Naive thymus-derived CD4-positive, alpha-beta T cell (primary cell): ENCODE data around the gene PHF12. TPM values are rescaled to one million over a fixed set of nuclear protein-coding genes. Genes with fewer than 3 reads are reported as not detected.

Experiments
- ATAC-seq: fragments of 150-1000 bp; cut with Tn5 transposase; 2 replicates; pipeline ENCODE4 v1.10.0; 2021; ENCODE audit warnings: mild to moderate bottlenecking, moderate library complexity
- CTCF ChIA-PET: fragments of 350-600 bp; sonication (Branson Sonifier 250); formaldehyde crosslinking; loops from one replicate; lab custom pipeline; 2021; ENCODE audit warnings: antibody characterized with exemption; lab: Charles Lee
- POLR2A ChIA-PET: fragments of 350-600 bp; sonication (Branson Sonifier 250); formaldehyde crosslinking; loops from one replicate; lab custom pipeline; 2021; ENCODE audit warnings: antibody characterized with exemption, inconsistent platforms; lab: Charles Lee
- DNase-seq, 9 donors: peaks; one replicate each; pipeline versions ENCODE4 v3.0.0 to v3.0.0-alpha.2; 2020 to 2022; ENCODE audit warnings: mixed read lengths in 1 of 9
- H3K27ac ChIP-seq: one replicate; pipeline ENCODE4 v1.7.0; 2013; ENCODE audit warnings: mild to moderate bottlenecking, low read depth, low read length, moderate library complexity
- H3K27me3 ChIP-seq, 2 donors: one replicate each; pipeline ENCODE4 v1.7.0; 2013; ENCODE audit warnings: low read length in 2 of 2, mild to moderate bottlenecking in 2 of 2, moderate library complexity in 2 of 2; ENCODE audit not compliant: control insufficient read depth in 2 of 2, insufficient read depth in 2 of 2
- H3K36me3 ChIP-seq, 3 experiments: 1 replicate in 2 of 3; 2 replicates in 1 of 3; pipeline ENCODE4 v1.7.0; 2013; ENCODE audit warnings: low read length in 3 of 3, mild to moderate bottlenecking in 3 of 3, moderate library complexity in 1 of 3; ENCODE audit not compliant: insufficient read depth in 3 of 3, control insufficient read depth in 2 of 3
- H3K4me1 ChIP-seq, 2 donors: one replicate each; pipeline ENCODE4 v1.7.0; 2013; ENCODE audit warnings: low read length in 2 of 2, mild to moderate bottlenecking in 2 of 2, moderate library complexity in 1 of 2; ENCODE audit not compliant: control insufficient read depth in 2 of 2, insufficient read depth in 2 of 2
- H3K4me3 ChIP-seq: 2 replicates; pipeline ENCODE4 v1.7.0; 2013; ENCODE audit warnings: mild to moderate bottlenecking, low read length
- H3K9me3 ChIP-seq, 3 experiments: 1 replicate in 2 of 3; 2 replicates in 1 of 3; pipeline ENCODE4 v1.7.0; 2013; ENCODE audit warnings: low read length in 3 of 3; ENCODE audit not compliant: control insufficient read depth in 2 of 3
- H3K27ac Mint-ChIP-seq, 9 donors: one replicate each; pipeline ENCODE4 v1.8.0; 2020 to 2022; ENCODE audit warnings: mixed read lengths in 9 of 9, mild to moderate bottlenecking in 8 of 9, moderate library complexity in 5 of 9, inconsistent platforms in 2 of 9
- H3K27me3 Mint-ChIP-seq, 5 donors: one replicate each; pipeline ENCODE4 v1.8.0; 2021 to 2022; ENCODE audit warnings: mixed read lengths in 5 of 5, mild to moderate bottlenecking in 1 of 5
- H3K36me3 Mint-ChIP-seq, 5 donors: one replicate each; pipeline ENCODE4 v1.8.0; 2020 to 2022; ENCODE audit warnings: mixed read lengths in 5 of 5, mild to moderate bottlenecking in 3 of 5, inconsistent platforms in 1 of 5
- H3K4me1 Mint-ChIP-seq, 7 donors: one replicate each; pipeline ENCODE4 v1.8.0; 2020 to 2022; ENCODE audit warnings: mixed read lengths in 7 of 7, mild to moderate bottlenecking in 3 of 7, inconsistent platforms in 1 of 7
- H3K4me3 Mint-ChIP-seq, 10 donors: one replicate each; pipeline ENCODE4 v1.8.0; 2020 to 2022; ENCODE audit warnings: mild to moderate bottlenecking in 10 of 10, mixed read lengths in 10 of 10, moderate library complexity in 6 of 10, inconsistent platforms in 2 of 10
- H3K9me3 Mint-ChIP-seq, 11 donors: one replicate each; pipeline ENCODE4 v1.8.0; 2020 to 2022; ENCODE audit warnings: mixed read lengths in 11 of 11, mild to moderate bottlenecking in 4 of 11, inconsistent platforms in 1 of 11, moderate library complexity in 1 of 11
- intact Hi-C, 2 donors: fragments of 100-400 bp; cut with micrococcal nuclease; formaldehyde crosslinking; loops; one replicate each; pipeline ENCODE4 v1.15.1; 2023
- polyA plus RNA-seq, 2 donors: library from polyadenylated mRNA; unstranded; fragments of 300-500 nt; fragmentation: Illumina TruSeq; gene quantifications; one replicate each; pipeline ENCODE4 v1.2.3, GENCODE V29; 2021
- total RNA-seq, 6 experiments: library from RNA in 5 of 6; stranded (reverse) in 5 of 6; gene quantifications; 1 replicate in 5 of 6; 2 replicates in 1 of 6; pipeline ENCODE4 v1.2.3 and lab custom pipeline; 2021 to 2026

The PHF12 gene
- total and polyA plus RNA-seq, 7 experiments from 2014 or later: 6.2 to 162 (median 129) TPM

GRCh38 chr17:28898527-28898955, 52.8 kb downstream of the PHF12 start:
- Histone ChIP-seq H3K36me3 (peaks cover 0 to 7% (median 0%) of the 10 kb centered on the region in 3 experiments), H3K9me3 (no peaks in the 10 kb centered on the region), H3K4me3 (no peak overlapping the region), H3K27me3 (no peaks in the 10 kb centered on the region), H3K27ac (peak overlapping the region; percentile 96), H3K4me1 (peaks cover 32 to 39% of the 10 kb centered on the region in 2 donors)
- Mint-ChIP-seq H3K9me3 (no peaks in the 10 kb centered on the region), H3K4me3 (peak overlapping the region in 6 of 10 donors; percentile 60 to 98 (median 97)), H3K27ac (peak overlapping the region in 8 of 9 donors; percentile 30 to 97 (median 63)), H3K4me1 (peaks cover 24 to 75% (median 60%) of the 10 kb centered on the region in 7 donors), H3K27me3 (no peaks in the 10 kb centered on the region), H3K36me3 (peaks cover 0 to 27% (median 5%) of the 10 kb centered on the region in 5 donors)
- ChIA-PET CTCF (interaction anchor here (0.6 to 1.8 kb wide), 7 partner anchors 23 to 172 kb away, joined by 3 to 8 read pairs (median 5); partner anchors contain the start of gene TLCD1), POLR2A (interaction anchor here (0.6 to 12.7 kb wide), 15 partner anchors 12 to 182 kb away, joined by 3 to 183 read pairs (median 4); partner anchors contain the start of genes ERAL1, FAM222B, NEK8 and PHF12)
- DNase-seq (no peak), ATAC-seq (no peak)
- intact Hi-C loops: loop anchor here in 1 of 2 donors (5.0 kb wide), 1 partner anchor 236 kb away; the partner anchor contains the start of genes SDF2 and SUPT6H

GRCh38 chr17:28897769-28898526, 53.4 kb downstream of the PHF12 start:
- peak overlapping the region; percentile 96 for H3K27ac ChIP-seq
- Mint-ChIP-seq H3K36me3 (peaks cover 0 to 31% (median 5%) of the 10 kb centered on the region in 5 donors), H3K9me3 (no peaks in the 10 kb centered on the region), H3K4me1 (peaks cover 30 to 75% (median 61%) of the 10 kb centered on the region in 7 donors), H3K27me3 (no peaks in the 10 kb centered on the region), H3K27ac (peak overlapping the region; percentile 95 to 99 (median 96)), H3K4me3 (peak overlapping the region; percentile 86 to 98 (median 96))
- ChIA-PET CTCF (interaction anchor here (0.6 to 1.8 kb wide), 10 partner anchors 10 to 171 kb away, joined by 3 to 8 read pairs (median 4); partner anchors contain the start of genes NEK8 and TLCD1), POLR2A (interaction anchor here (0.6 to 12.7 kb wide), 20 partner anchors 11 to 591 kb away, joined by 3 to 183 read pairs (median 4); partner anchors contain the start of genes ERAL1, FAM222B, NEK8 and PHF12)
- peak overlapping the region; percentile 82 for H3K4me3 ChIP-seq
- peaks cover 37 to 38% of the 10 kb centered on the region in 2 donors for H3K4me1 ChIP-seq
- peaks cover 0 to 7% (median 0%) of the 10 kb centered on the region in 3 experiments for H3K36me3 ChIP-seq
- ATAC-seq: no peak
- no peaks in the 10 kb centered on the region for H3K27me3 ChIP-seq
- intact Hi-C loops: loop anchor here (1.0 to 5.0 kb wide), 8 partner anchors 27 to 236 kb away; partner anchors contain the start of genes FAM222B (in 1 of the 2), SDF2 (in 1 of the 2) and SUPT6H (in 1 of the 2)
- peak in 1 of 9 donors; percentile 24 for DNase-seq
- H3K9me3 ChIP-seq: no peaks in the 10 kb centered on the region

GRCh38 chr17:28896884-28897768, 54.2 kb downstream of the PHF12 start, which contains the start of gene FLOT2:
Gene FLOT2, minus strand, starts transcription at chr17:28897733. Its CDS starts 159 bp downstream, at chr17:28897574.
- no peaks in the 10 kb centered on the region for H3K27me3 ChIP-seq
- Mint-ChIP-seq H3K4me3 (peak within 1 kb of the TSS; percentile 86 to 98 (median 96)), H3K4me1 (peaks cover 32 to 80% (median 64%) of the 10 kb centered on the region in 7 donors), H3K27ac (peak within 1 kb of the TSS; percentile 95 to 99 (median 97)), H3K9me3 (no peaks in the 10 kb centered on the region), H3K27me3 (no peaks in the 10 kb centered on the region), H3K36me3 (peaks cover 0 to 35% (median 4%) of the 10 kb centered on the region in 5 donors)
- CTCF ChIA-PET: interaction anchor here (0.9 to 1.8 kb wide), 7 partner anchors 11 to 171 kb away, joined by 3 to 8 read pairs (median 5); partner anchors contain the start of genes NEK8 and TLCD1
- H3K4me1 ChIP-seq: peaks cover 43 to 45% of the 10 kb centered on the region in 2 donors
- intact Hi-C loops: loop anchor here (1.0 to 5.0 kb wide), 8 partner anchors 26 to 235 kb away; partner anchors contain the start of genes FAM222B (in 1 of the 2), SDF2 (in 1 of the 2) and SUPT6H (in 1 of the 2)
- ATAC-seq: peak; percentile 84
- POLR2A ChIA-PET: interaction anchor here (0.6 to 12.7 kb wide), 21 partner anchors 10 to 592 kb away, joined by 3 to 183 read pairs (median 4); partner anchors contain the start of genes ERAL1, FAM222B, NEK8 and PHF12
- peak; percentile 41 to 77 (median 76) for DNase-seq
- peaks cover 0 to 7% (median 0%) of the 10 kb centered on the region in 3 experiments for H3K36me3 ChIP-seq
- no peaks in the 10 kb centered on the region for H3K9me3 ChIP-seq
- H3K27ac ChIP-seq: peak within 1 kb of the TSS; percentile 96
- peak within 1 kb of the TSS; percentile 82 for H3K4me3 ChIP-seq

DNA sequence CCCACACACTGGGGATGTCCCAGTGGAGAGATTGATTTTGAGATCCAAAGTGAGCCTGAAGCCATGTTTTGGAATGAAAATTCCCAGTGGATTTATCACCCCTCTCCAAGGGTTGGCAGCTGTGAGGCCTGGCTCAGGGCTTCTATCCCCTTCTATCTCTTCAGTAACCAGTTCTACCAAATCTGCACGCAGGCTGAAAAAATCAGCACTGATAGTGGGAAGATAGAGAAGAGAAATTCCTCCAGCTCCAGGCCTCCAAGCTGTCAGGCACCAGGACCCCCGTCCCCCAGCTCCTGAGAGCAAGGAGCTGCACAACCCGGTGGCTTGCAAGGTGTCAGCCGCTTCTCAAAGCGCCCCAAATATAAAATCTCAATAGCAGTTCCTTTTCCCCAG, 54.8 kb downstream of the PHF12 start:
- peak overlapping the region; percentile 86 to 98 (median 96) for H3K4me3 Mint-ChIP-seq
- H3K4me3 ChIP-seq: peak overlapping the region; percentile 82
- no peaks in the 10 kb centered on the region for H3K27me3 Mint-ChIP-seq
- H3K4me1 ChIP-seq: peaks cover 36 to 44% of the 10 kb centered on the region in 2 donors
- no peaks in the 10 kb centered on the region for H3K9me3 Mint-ChIP-seq
- CTCF ChIA-PET: interaction anchor here (1.5 kb wide), 1 partner anchor 25 kb away, joined by 3 read pairs; no protein-coding TSS in a partner anchor
- H3K27me3 ChIP-seq: no peaks in the 10 kb centered on the region
- H3K27ac ChIP-seq: peak overlapping the region; percentile 96
- peaks cover 0 to 29% (median 3%) of the 10 kb centered on the region in 5 donors for H3K36me3 Mint-ChIP-seq
- POLR2A ChIA-PET: interaction anchor here (0.7 to 12.7 kb wide), 15 partner anchors 10 to 177 kb away, joined by 3 to 183 read pairs (median 4); partner anchors contain the start of genes ERAL1, FAM222B, NEK8 and PHF12
- no peak for ATAC-seq
- no peak for DNase-seq
- peak overlapping the region; percentile 81 to 99 (median 97) for H3K27ac Mint-ChIP-seq
- peaks cover 0 to 7% (median 0%) of the 10 kb centered on the region in 3 experiments for H3K36me3 ChIP-seq
- intact Hi-C loops: loop anchor here (2.0 to 5.0 kb wide), 2 partner anchors 26 to 234 kb away; partner anchors contain the start of genes SDF2 (in 1 of the 2) and SUPT6H (in 1 of the 2)
- H3K9me3 ChIP-seq: no peaks in the 10 kb centered on the region
- H3K4me1 Mint-ChIP-seq: peaks cover 31 to 80% (median 64%) of the 10 kb centered on the region in 7 donors

DNA sequence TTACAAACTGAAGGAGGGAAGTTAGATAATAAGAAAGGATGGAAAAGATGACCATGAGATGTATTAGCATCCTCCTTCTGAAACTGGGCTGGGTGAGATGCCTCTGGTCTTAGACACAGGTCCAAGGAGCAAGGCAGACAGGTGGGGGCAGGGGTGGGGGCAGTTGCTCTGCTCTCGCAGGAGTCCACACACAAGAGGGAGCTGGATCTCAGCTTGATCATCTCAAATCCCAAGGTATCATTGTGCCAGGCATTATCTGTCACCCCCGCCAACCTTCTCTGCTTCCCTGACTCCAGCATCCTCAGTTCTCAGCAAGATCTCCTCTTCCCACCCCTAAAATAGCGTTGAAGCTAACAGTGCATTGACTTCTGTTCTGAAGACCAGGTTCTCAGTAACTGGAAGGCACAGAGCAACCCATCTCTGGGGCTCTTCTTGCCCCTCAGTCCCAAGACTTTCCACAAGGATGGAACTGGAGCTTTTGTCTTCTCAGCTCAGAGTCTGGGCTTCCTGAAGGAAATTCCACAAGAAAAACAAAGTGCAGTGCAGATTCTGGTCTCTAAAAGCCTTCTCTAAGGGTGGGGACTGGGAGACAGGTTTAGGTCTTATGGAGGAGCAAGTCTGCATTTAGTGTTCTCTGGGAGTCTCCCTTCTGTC, 55.4 kb downstream of the PHF12 start:
- Mint-ChIP-seq H3K36me3 (peaks cover 0 to 31% (median 6%) of the 10 kb centered on the region in 5 donors), H3K4me1 (peaks cover 35 to 82% (median 67%) of the 10 kb centered on the region in 7 donors), H3K9me3 (no peaks in the 10 kb centered on the region), H3K27me3 (no peaks in the 10 kb centered on the region), H3K27ac (peak overlapping the region; percentile 39 to 99 (median 97)), H3K4me3 (peak overlapping the region; percentile 86 to 98 (median 96))
- H3K9me3 ChIP-seq: no peaks in the 10 kb centered on the region
- DNase-seq (no peak), ATAC-seq (no peak)
- H3K36me3 ChIP-seq: peaks cover 0 to 12% (median 0%) of the 10 kb centered on the region in 3 experiments
- H3K27ac ChIP-seq: peak overlapping the region; percentile 96
- H3K4me1 ChIP-seq: peaks cover 31 to 38% of the 10 kb centered on the region in 2 donors
- intact Hi-C loops: loop anchor here (2.0 to 5.0 kb wide), 2 partner anchors 25 to 234 kb away; partner anchors contain the start of genes SDF2 (in 1 of the 2) and SUPT6H (in 1 of the 2)
- no peaks in the 10 kb centered on the region for H3K27me3 ChIP-seq
- POLR2A ChIA-PET: interaction anchor here (0.7 to 12.7 kb wide), 13 partner anchors 9 to 176 kb away, joined by 3 to 183 read pairs (median 4); partner anchors contain the start of genes ERAL1, FAM222B, NEK8 and PHF12
- peak overlapping the region; percentile 82 for H3K4me3 ChIP-seq
- CTCF ChIA-PET: interaction anchor here (1.0 to 1.5 kb wide), 2 partner anchors 25 to 169 kb away, joined by 3 read pairs; no protein-coding TSS in a partner anchor
